Stimulated activated CD8-positive, alpha-beta memory T cell treated with anti-CD3 and anti-CD28 coated beads, Interleukin-2, amount 100 ng/mL, for 1 hour (primary cell): ENCODE data around the gene SLC6A7.
"Not testable (repeated sequence)": the region's sequence is repeated elsewhere in the genome, so short reads cannot be mapped to it uniquely, and the experiment has no call there.

ENCODE experiments used
- DNase-seq, 2 donors: peaks; one replicate each; pipeline ENCODE4 v3.0.0-alpha.2; 2020; ENCODE audit warnings: low read depth in 2 of 2

Gene SLC6A7

GRCh38 chr5:150217873-150218692, 28.2 kb downstream of the SLC6A7 start:
- peak; percentile 60 to 72 for DNase-seq

GRCh38 chr5:150218693-150219035, 28.8 kb downstream of the SLC6A7 start:
- DNase-seq, result no peak

GRCh38 chr5:150219142-150219541, 29.3 kb downstream of the SLC6A7 start:
- DNase-seq, result no peak

- no peak for DNase-seq
Observed at GRCh38 chr5:150219861-150220260, 30.0 kb downstream of the SLC6A7 start.

- no peak for DNase-seq
Observed at GRCh38 chr5:150221471-150221870, 31.6 kb downstream of the SLC6A7 start.

GRCh38 chr5:150222906-150223305, 33.0 kb downstream of the SLC6A7 start:
- DNase-seq, result no peak

- no peak for DNase-seq
Observed at GRCh38 chr5:150223474-150223873, 33.6 kb downstream of the SLC6A7 start.

- DNase-seq, result no peak
Observed at GRCh38 chr5:150224483-150225027, 34.7 kb downstream of the SLC6A7 start.

GRCh38 chr5:150227036-150227435, 37.2 kb downstream of the SLC6A7 start:
- no peak for DNase-seq

GRCh38 chr5:150227606-150228273, 37.9 kb downstream of the SLC6A7 start:
- DNase-seq, result no peak

- DNase-seq, result no peak
Observed at GRCh38 chr5:150229571-150229970, 39.7 kb downstream of the SLC6A7 start.

GRCh38 chr5:150230842-150231241, 41.0 kb downstream of the SLC6A7 start:
- no peak for DNase-seq

- not testable (repeated sequence) for DNase-seq
Observed at GRCh38 chr5:150233706-150234105, 43.8 kb downstream of the SLC6A7 start.

GRCh38 chr5:150234576-150235499, 45.0 kb downstream of the SLC6A7 start:
- no peak for DNase-seq

- DNase-seq, result no peak
Observed at GRCh38 chr5:150235500-150235854, 45.6 kb downstream of the SLC6A7 start.

- DNase-seq, result no peak
Observed at GRCh38 chr5:150236313-150236712, 46.5 kb downstream of the SLC6A7 start.

GRCh38 chr5:150236981-150237754, 47.3 kb downstream of the SLC6A7 start:
- DNase-seq, result no peak

GRCh38 chr5:150238646-150239045, 48.8 kb downstream of the SLC6A7 start:
- no peak for DNase-seq

GRCh38 chr5:150239099-150239793, 49.4 kb downstream of the SLC6A7 start:
- no peak for DNase-seq

GRCh38 chr5:150239794-150240122, 49.9 kb downstream of the SLC6A7 start:
- no peak for DNase-seq
